Measurements from ENCODE around the gene STK36. TPM values are rescaled to one million over a fixed set of nuclear protein-coding genes. Genes with fewer than 3 reads are reported as not detected.

STK36 gene
- total RNA-seq, 1 experiment from 2014 or later: 14.9 TPM

- DNase-seq (ENCODE audit: extremely low read depth, low read depth): peak; percentile 86
Observed at GRCh38 chr2:218659258-218659987, 12.5 kb upstream of the STK36 start, which contains the start of the genes BCS1L and ZNF142. Gene BCS1L, plus strand, starts transcription at chr2:218659683. Its CDS starts 1,305 bp downstream, at chr2:218660988. Gene ZNF142, minus strand, starts transcription at chr2:218659623. Its CDS starts 3,194 bp downstream, at chr2:218656429.

GRCh38 chr2:218659988-218660358, 11.9 kb upstream of the STK36 start:
- no peak for DNase-seq (ENCODE audit: extremely low read depth, low read depth)

GRCh38 chr2:218662377-218662776, 9.5 kb upstream of the STK36 start:
- no peak for DNase-seq (ENCODE audit: extremely low read depth, low read depth)

GRCh38 chr2:218662827-218663226, 9.1 kb upstream of the STK36 start:
- no peak for DNase-seq (ENCODE audit: extremely low read depth, low read depth)

- no peak for DNase-seq (ENCODE audit: extremely low read depth, low read depth)
Observed at GRCh38 chr2:218663901-218664300, 8.0 kb upstream of the STK36 start.

GRCh38 chr2:218664653-218665052, 7.2 kb upstream of the STK36 start:
- DNase-seq (ENCODE audit: extremely low read depth, low read depth): no peak

GRCh38 chr2:218671097-218671653, 711 bp upstream of the STK36 start:
- no peak for DNase-seq (ENCODE audit: extremely low read depth, low read depth)

- no peak for DNase-seq (ENCODE audit: extremely low read depth, low read depth)
Observed at GRCh38 chr2:218679119-218679518, 7.2 kb downstream of the STK36 start.

- no peak for DNase-seq (ENCODE audit: extremely low read depth, low read depth)
Observed at GRCh38 chr2:218680061-218680460, 8.2 kb downstream of the STK36 start.

GRCh38 chr2:218687400-218688060, 15.6 kb downstream of the STK36 start:
- DNase-seq (ENCODE audit: extremely low read depth, low read depth): peak; percentile 80

GRCh38 chr2:218691234-218691633, 19.3 kb downstream of the STK36 start:
- no peak for DNase-seq (ENCODE audit: extremely low read depth, low read depth)

GRCh38 chr2:218694405-218695145, 22.7 kb downstream of the STK36 start:
- DNase-seq (ENCODE audit: extremely low read depth, low read depth): no peak

GRCh38 chr2:218698885-218699284, 27.0 kb downstream of the STK36 start:
- DNase-seq (ENCODE audit: extremely low read depth, low read depth): no peak

- DNase-seq (ENCODE audit: extremely low read depth, low read depth): no peak
Observed at GRCh38 chr2:218701806-218702205, 29.9 kb downstream of the STK36 start.

GRCh38 chr2:218703341-218703740, 31.5 kb downstream of the STK36 start:
- DNase-seq (ENCODE audit: extremely low read depth, low read depth): no peak

- no peak for DNase-seq (ENCODE audit: extremely low read depth, low read depth)
Observed at GRCh38 chr2:218708086-218708485, 36.2 kb downstream of the STK36 start.

GRCh38 chr2:218709908-218710307, 38.0 kb downstream of the STK36 start:
- no peak for DNase-seq (ENCODE audit: extremely low read depth, low read depth)

GRCh38 chr2:218710334-218710686, 38.4 kb downstream of the STK36 start:
- no peak for DNase-seq (ENCODE audit: extremely low read depth, low read depth)

- DNase-seq (ENCODE audit: extremely low read depth, low read depth): peak; percentile 97
Observed at GRCh38 chr2:218710687-218711549, 39.0 kb downstream of the STK36 start, which contains the start of gene TTLL4. Gene TTLL4, plus strand, starts transcription at chr2:218710835. Its CDS starts 26,842 bp downstream, at chr2:218737677.

GRCh38 chr2:218711550-218711929, 39.7 kb downstream of the STK36 start:
- no peak for DNase-seq (ENCODE audit: extremely low read depth, low read depth)

All from NCI-H460 (cell line).